Measurements from ENCODE around the gene EPHB2.

The EPHB2 gene

DNA sequence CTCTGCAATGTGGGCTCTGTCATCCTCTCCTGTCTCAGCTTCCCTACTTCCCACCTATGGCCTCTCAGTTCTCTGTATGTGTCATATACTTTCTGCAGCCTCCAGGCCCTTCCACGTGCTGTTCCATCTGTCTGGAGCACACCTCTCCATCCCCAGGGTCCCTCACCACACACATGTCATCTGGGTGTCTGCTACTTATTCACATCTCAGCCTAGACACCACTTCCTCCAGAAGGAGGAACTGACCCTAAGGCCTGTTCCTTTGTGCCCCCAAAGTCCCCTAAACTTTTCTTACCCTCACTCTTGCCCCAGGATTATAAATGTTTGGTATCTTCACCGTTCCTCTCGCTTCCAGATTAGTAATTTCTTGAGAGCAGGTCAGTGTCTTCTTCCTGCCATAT, 251.9 kb downstream of the EPHB2 start (continued):
- TF ChIP-seq, protein P1, sequence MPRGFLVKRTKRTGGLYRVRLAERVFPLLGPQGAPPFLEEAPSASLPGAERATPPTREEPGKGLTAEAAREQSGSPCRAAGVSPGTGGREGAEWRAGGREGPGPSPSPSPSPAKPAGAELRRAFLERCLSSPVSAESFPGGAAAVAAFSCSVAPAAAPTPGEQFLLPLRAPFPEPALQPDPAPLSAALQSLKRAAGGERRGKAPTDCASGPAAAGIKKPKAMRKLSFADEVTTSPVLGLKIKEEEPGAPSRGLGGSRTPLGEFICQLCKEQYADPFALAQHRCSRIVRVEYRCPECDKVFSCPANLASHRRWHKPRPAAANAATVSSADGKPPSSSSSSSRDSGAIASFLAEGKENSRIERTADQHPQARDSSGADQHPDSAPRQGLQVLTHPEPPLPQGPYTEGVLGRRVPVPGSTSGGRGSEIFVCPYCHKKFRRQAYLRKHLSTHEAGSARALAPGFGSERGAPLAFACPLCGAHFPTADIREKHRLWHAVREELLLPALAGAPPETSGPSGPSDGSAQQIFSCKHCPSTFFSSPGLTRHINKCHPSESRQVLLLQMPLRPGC (tag by site-specific recombination; IDR thresholded peaks at IDR 0.05), result no peak
- TF ChIP-seq HOXC10 (CRISPR knock-in tag; IDR thresholded peaks at IDR 0.05) (no peak), ZNF701 (tag by site-specific recombination; IDR thresholded peaks at IDR 0.05) (no peak), RBAK (tag by site-specific recombination; IDR thresholded peaks at IDR 0.05) (no peak), ZNF792 (tag by site-specific recombination; IDR thresholded peaks at IDR 0.05) (no peak), HOXA7 (CRISPR knock-in tag; IDR thresholded peaks at IDR 0.05; ENCODE audit: borderline replicate concordance) (no peak)

DNA sequence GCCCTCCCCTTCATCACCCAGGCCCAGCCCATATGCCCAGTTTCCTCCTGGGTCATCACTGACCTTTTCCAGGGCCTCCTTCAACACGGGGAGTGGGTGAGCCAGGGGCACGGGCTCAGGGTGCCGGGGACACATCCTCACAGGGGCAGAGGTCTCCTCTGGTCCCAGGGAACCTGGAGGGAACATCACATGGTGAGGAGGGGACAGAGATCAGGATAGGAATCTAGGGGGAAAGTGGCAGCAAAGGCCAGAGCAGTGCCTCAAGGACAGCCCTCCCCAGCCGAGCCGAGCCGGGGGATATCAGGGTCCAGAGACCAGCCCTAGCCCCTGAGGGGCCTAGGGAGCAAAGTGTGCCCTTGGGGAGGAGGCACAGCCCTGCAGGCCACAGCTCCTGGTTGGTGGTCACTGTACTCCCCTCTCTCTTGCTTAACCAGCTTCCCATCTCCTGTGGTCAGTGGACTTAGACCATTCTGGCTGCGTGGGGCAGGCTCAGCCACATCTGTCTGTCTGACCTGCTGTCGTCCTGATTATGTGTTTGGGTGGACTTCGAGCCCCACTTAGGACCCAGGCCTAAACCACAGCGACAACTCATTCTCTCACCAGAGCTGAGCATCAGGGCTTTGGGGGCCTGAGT, 252.5 kb downstream of the EPHB2 start:
- Histone ChIP-seq H3K27ac (ENCODE audit: extremely low read depth, low read depth, low read length) (no peak overlapping the region), H3K36me3 (ENCODE audit: control insufficient read depth in 2 of 2, insufficient read depth in 1 of 2, low read length in 2 of 2) (no peaks in the 10 kb centered on the region), H3K4me1 (ENCODE audit: control insufficient read depth, insufficient read depth, low read length) (no peaks in the 10 kb centered on the region), H3K4me3 (ENCODE audit: low read depth, low read length) (no peak overlapping the region), H3K9me3 (ENCODE audit: control insufficient read depth, insufficient read depth, low read depth, low read length) (no peaks in the 10 kb centered on the region)
- TF ChIP-seq ZNF623 (tag by site-specific recombination; IDR thresholded peaks at IDR 0.05) (no peak), ZNF433 (tag by site-specific recombination; IDR thresholded peaks at IDR 0.05; ENCODE audit: low read depth) (no peak), ZNF624 (tag by site-specific recombination; IDR thresholded peaks at IDR 0.05) (no peak), ZFP37 (tag by site-specific recombination; IDR thresholded peaks at IDR 0.05) (no peak), IKZF3 (tag by site-specific recombination; IDR thresholded peaks at IDR 0.05) (no peak), ZNF660 (tag by site-specific recombination; IDR thresholded peaks at IDR 0.05) (no peak)
- TF ChIP-seq, protein P2, sequence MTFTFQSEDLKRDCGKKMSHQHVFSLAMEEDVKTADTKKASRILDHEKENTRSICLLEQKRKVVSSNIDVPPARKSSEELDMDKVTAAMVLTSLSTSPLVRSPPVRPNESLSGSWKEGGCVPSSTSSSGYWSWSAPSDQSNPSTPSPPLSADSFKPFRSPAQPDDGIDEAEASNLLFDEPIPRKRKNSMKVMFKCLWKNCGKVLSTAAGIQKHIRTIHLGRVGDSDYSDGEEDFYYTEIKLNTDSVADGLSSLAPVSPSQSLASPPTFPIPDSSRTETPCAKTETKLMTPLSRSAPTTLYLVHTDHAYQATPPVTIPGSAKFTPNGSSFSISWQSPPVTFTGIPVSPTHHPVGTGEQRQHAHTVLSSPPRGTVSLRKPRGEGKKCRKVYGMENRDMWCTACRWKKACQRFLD (tag by site-specific recombination; IDR thresholded peaks at IDR 0.05), result no peak
- TF ChIP-seq, protein P1 (tag by site-specific recombination; IDR thresholded peaks at IDR 0.05), result no peak
- TF ChIP-seq, protein P3, sequence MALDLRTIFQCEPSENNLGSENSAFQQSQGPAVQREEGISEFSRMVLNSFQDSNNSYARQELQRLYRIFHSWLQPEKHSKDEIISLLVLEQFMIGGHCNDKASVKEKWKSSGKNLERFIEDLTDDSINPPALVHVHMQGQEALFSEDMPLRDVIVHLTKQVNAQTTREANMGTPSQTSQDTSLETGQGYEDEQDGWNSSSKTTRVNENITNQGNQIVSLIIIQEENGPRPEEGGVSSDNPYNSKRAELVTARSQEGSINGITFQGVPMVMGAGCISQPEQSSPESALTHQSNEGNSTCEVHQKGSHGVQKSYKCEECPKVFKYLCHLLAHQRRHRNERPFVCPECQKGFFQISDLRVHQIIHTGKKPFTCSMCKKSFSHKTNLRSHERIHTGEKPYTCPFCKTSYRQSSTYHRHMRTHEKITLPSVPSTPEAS (tag by site-specific recombination; IDR thresholded peaks at IDR 0.05), result no peak
- ChIA-PET POLR2A (no interaction called here), CTCF (interaction anchor here (0.7 to 3.6 kb wide), 12 partner anchors 11 to 441 kb away, joined by 3 to 26 read pairs (median 4); partner anchors contain the start of gene LACTBL1)

DNA sequence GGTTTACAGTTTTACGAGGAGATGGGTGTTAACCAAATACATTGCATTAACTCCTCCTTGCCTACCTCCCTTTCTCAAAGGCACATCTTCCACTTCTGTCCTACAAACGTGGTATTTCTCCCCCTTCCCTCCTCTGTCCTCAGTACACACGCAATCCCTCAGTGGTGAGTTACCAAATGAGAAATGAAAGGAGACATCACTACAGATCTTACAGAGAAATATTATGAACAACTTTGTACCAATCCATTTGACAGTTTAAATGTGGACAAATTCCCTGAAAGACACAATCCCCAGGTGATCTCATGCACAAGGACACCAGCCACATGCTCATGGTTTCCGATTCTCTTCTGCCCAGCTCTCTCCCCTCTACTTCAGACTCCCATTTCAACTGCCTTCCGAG, 255.7 kb downstream of the EPHB2 start:
- ChIA-PET CTCF (interaction anchor here (1.2 to 3.6 kb wide), 5 partner anchors 8 to 292 kb away, joined by 3 to 26 read pairs (median 7); partner anchors contain the start of gene LACTBL1), POLR2A (no interaction called here)
- Histone ChIP-seq H3K27ac (ENCODE audit: extremely low read depth, low read depth, low read length) (no peak overlapping the region), H3K9me3 (ENCODE audit: control insufficient read depth, insufficient read depth, low read depth, low read length) (no peaks in the 10 kb centered on the region), H3K4me1 (ENCODE audit: control insufficient read depth, insufficient read depth, low read length) (0 out of 2 replicates have a peak, but pooled peaks cover under 1% of the 10 kb centered on the region), H3K36me3 (ENCODE audit: control insufficient read depth in 2 of 2, insufficient read depth in 1 of 2, low read length in 2 of 2) (no peaks in the 10 kb centered on the region), H3K4me3 (ENCODE audit: low read depth, low read length) (no peak overlapping the region)
- no peak for TF ChIP-seq ZNF830 (tag by site-specific recombination; IDR thresholded peaks at IDR 0.05; ENCODE audit: low read depth)
- TF ChIP-seq ZNF560 (tag by site-specific recombination; IDR thresholded peaks at IDR 0.05; ENCODE audit: borderline replicate concordance), result no peak
- peak; percentile 88 for TF ChIP-seq SETDB1 (IDR thresholded peaks at IDR 0.05; ENCODE audit: insufficient read length, low read length)
- TF ChIP-seq, protein P4, sequence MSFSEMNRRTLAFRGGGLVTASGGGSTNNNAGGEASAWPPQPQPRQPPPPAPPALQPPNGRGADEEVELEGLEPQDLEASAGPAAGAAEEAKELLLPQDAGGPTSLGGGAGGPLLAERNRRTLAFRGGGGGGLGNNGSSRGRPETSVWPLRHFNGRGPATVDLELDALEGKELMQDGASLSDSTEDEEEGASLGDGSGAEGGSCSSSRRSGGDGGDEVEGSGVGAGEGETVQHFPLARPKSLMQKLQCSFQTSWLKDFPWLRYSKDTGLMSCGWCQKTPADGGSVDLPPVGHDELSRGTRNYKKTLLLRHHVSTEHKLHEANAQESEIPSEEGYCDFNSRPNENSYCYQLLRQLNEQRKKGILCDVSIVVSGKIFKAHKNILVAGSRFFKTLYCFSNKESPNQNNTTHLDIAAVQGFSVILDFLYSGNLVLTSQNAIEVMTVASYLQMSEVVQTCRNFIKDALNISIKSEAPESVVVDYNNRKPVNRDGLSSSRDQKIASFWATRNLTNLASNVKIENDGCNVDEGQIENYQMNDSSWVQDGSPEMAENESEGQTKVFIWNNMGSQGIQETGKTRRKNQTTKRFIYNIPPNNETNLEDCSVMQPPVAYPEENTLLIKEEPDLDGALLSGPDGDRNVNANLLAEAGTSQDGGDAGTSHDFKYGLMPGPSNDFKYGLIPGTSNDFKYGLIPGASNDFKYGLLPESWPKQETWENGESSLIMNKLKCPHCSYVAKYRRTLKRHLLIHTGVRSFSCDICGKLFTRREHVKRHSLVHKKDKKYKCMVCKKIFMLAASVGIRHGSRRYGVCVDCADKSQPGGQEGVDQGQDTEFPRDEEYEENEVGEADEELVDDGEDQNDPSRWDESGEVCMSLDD (tag by site-specific recombination; IDR thresholded peaks at IDR 0.05), result no peak
- TF ChIP-seq MZF1 (tag by site-specific recombination; IDR thresholded peaks at IDR 0.05; ENCODE audit: borderline replicate concordance), result peak; percentile 67; the same call in 1 of the 2 replicates
- no peak for TF ChIP-seq ZNF423 (tag by site-specific recombination; IDR thresholded peaks at IDR 0.05)
- no peak for TF ChIP-seq HOXA7 (CRISPR knock-in tag; IDR thresholded peaks at IDR 0.05; ENCODE audit: borderline replicate concordance)
- TF ChIP-seq, protein P5, sequence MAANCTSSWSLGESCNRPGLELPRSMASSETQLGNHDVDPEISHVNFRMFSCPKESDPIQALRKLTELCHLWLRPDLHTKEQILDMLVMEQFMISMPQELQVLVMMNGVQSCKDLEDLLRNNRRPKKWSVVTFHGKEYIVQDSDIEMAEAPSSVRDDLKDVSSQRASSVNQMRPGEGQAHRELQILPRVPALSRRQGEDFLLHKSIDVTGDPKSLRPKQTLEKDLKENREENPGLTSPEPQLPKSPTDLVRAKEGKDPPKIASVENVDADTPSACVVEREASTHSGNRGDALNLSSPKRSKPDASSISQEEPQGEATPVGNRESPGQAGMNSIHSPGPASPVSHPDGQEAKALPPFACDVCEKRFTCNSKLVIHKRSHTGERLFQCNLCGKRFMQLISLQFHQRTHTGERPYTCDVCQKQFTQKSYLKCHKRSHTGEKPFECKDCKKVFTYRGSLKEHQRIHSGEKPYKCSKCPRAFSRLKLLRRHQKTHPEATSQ (tag by site-specific recombination; IDR thresholded peaks at IDR 0.05), result no peak
- peak; percentile 40; the same call in 1 of the 2 replicates for TF ChIP-seq TRIM28 (IDR thresholded peaks at IDR 0.05; ENCODE audit: borderline replicate concordance, low read length)
- TF ChIP-seq ZNF350 (tag by site-specific recombination; IDR thresholded peaks at IDR 0.05), result no peak

Data from HEK293 (cell line).